ENCODE measurements around the gene SASH1. TPM values are rescaled to one million over a fixed set of nuclear protein-coding genes. Genes with fewer than 3 reads are reported as not detected.

The SASH1 gene
- total RNA-seq, 6 donors from 2014 or later = 59.3 to 131 (median 79.2) TPM

- Histone ChIP-seq H3K4me3 (no peak overlapping the region), H3K4me1 (peaks cover 21 to 43% (median 28%) of the 10 kb centered on the region in 4 donors), H3K9me3 (no peaks in the 10 kb centered on the region), H3K36me3 (no peaks in the 10 kb centered on the region), H3K27ac (peak overlapping the region in 3 of 4 donors; percentile 26 to 72 (median 57)), H3K27me3 (no peaks in the 10 kb centered on the region)
- TF ChIP-seq POLR2AphosphoS5 (IDR thresholded peaks at IDR 0.05) (no peak), POLR2A (IDR thresholded peaks at IDR 0.05) (no peak), CTCF (IDR thresholded peaks at IDR 0.05) (no peak), EP300 (IDR thresholded peaks at IDR 0.05) (no peak)
- DNase-seq (no peak), ATAC-seq (ENCODE audit: low FRiP score in 2 of 2) (no peak)
- 91 to 92% methylated on average over 7 of the region's 7 CpGs for WGBS, 2 donors
These were observed 89.2 kb downstream of the SASH1 start for GRCh38 chr6:148431840-148432239.

GRCh38 chr6:148432462-148433195, 90.0 kb downstream of the SASH1 start:
- no peaks in the 10 kb centered on the region for H3K36me3 ChIP-seq
- peak overlapping the region in 3 of 4 donors; percentile 26 to 57 (median 45) for H3K27ac ChIP-seq
- no peak for DNase-seq
- 62 to 76% methylated on average over 5 of the region's 5 CpGs for WGBS, 2 donors
- ATAC-seq (ENCODE audit: low FRiP score in 2 of 2) = peak in 1 of 2 donors; percentile 30
- TF ChIP-seq EP300 (IDR thresholded peaks at IDR 0.05) (no peak), POLR2AphosphoS5 (IDR thresholded peaks at IDR 0.05) (no peak), POLR2A (IDR thresholded peaks at IDR 0.05) (no peak)
- H3K9me3 ChIP-seq = no peaks in the 10 kb centered on the region
- H3K4me1 ChIP-seq = peaks cover 13 to 36% (median 24%) of the 10 kb centered on the region in 4 donors
- H3K27me3 ChIP-seq = no peaks in the 10 kb centered on the region
- no peak overlapping the region for H3K4me3 ChIP-seq

GRCh38 chr6:148435386-148435785, 92.7 kb downstream of the SASH1 start:
- DNase-seq (peak in 1 of 2 donors; percentile 49), ATAC-seq (ENCODE audit: low FRiP score in 2 of 2) (no peak)
- no peaks in the 10 kb centered on the region for H3K36me3 ChIP-seq
- peak overlapping the region in 2 of 4 donors; percentile 5 to 30 for H3K27ac ChIP-seq
- TF ChIP-seq EP300 (IDR thresholded peaks at IDR 0.05) (peak in 1 of 4 donors; percentile 64), POLR2AphosphoS5 (IDR thresholded peaks at IDR 0.05) (no peak)
- no peak overlapping the region for H3K4me3 ChIP-seq
- no peaks in the 10 kb centered on the region for H3K27me3 ChIP-seq
- no peaks in the 10 kb centered on the region for H3K9me3 ChIP-seq
- 19 to 22% methylated on average over 2 of the region's 2 CpGs for WGBS, 2 donors
- H3K4me1 ChIP-seq = peaks cover 10 to 46% (median 24%) of the 10 kb centered on the region in 4 donors

- DNase-seq = no peak
- Histone ChIP-seq H3K4me3 (no peak overlapping the region), H3K9me3 (no peaks in the 10 kb centered on the region), H3K27me3 (no peaks in the 10 kb centered on the region), H3K27ac (no peak overlapping the region), H3K4me1 (peaks cover 18 to 57% (median 35%) of the 10 kb centered on the region in 4 donors), H3K36me3 (no peaks in the 10 kb centered on the region)
- WGBS, 2 donors = 83 to 88% methylated on average over 1 of the region's 1 CpG
- TF ChIP-seq EP300 (IDR thresholded peaks at IDR 0.05) (no peak), POLR2A (IDR thresholded peaks at IDR 0.05) (no peak), POLR2AphosphoS5 (IDR thresholded peaks at IDR 0.05) (no peak), CTCF (IDR thresholded peaks at IDR 0.05) (no peak)
- no peak for ATAC-seq (ENCODE audit: low FRiP score in 2 of 2)
These were observed 93.8 kb downstream of the SASH1 start for GRCh38 chr6:148436466-148436865.

- H3K27me3 ChIP-seq = no peaks in the 10 kb centered on the region
- H3K4me3 ChIP-seq = no peak overlapping the region
- DNase-seq (no peak), ATAC-seq (ENCODE audit: low FRiP score in 2 of 2) (no peak)
- peaks cover 17 to 55% (median 39%) of the 10 kb centered on the region in 4 donors for H3K4me1 ChIP-seq
- 77 to 80% methylated on average over 7 of the region's 7 CpGs for WGBS, 2 donors
- no peak for TF ChIP-seq POLR2AphosphoS5 (IDR thresholded peaks at IDR 0.05)
- no peak for TF ChIP-seq POLR2A (IDR thresholded peaks at IDR 0.05)
- TF ChIP-seq EP300 (IDR thresholded peaks at IDR 0.05) = no peak
- TF ChIP-seq CTCF (IDR thresholded peaks at IDR 0.05) = no peak
- H3K9me3 ChIP-seq = no peaks in the 10 kb centered on the region
- H3K36me3 ChIP-seq = peaks cover 0 to 1% (median 0%) of the 10 kb centered on the region in 4 donors
- peak overlapping the region in 1 of 4 donors; percentile 32 for H3K27ac ChIP-seq
These were observed 96.0 kb downstream of the SASH1 start for GRCh38 chr6:148438632-148439031.
